ENCODE data around the gene DACT1.

DNA sequence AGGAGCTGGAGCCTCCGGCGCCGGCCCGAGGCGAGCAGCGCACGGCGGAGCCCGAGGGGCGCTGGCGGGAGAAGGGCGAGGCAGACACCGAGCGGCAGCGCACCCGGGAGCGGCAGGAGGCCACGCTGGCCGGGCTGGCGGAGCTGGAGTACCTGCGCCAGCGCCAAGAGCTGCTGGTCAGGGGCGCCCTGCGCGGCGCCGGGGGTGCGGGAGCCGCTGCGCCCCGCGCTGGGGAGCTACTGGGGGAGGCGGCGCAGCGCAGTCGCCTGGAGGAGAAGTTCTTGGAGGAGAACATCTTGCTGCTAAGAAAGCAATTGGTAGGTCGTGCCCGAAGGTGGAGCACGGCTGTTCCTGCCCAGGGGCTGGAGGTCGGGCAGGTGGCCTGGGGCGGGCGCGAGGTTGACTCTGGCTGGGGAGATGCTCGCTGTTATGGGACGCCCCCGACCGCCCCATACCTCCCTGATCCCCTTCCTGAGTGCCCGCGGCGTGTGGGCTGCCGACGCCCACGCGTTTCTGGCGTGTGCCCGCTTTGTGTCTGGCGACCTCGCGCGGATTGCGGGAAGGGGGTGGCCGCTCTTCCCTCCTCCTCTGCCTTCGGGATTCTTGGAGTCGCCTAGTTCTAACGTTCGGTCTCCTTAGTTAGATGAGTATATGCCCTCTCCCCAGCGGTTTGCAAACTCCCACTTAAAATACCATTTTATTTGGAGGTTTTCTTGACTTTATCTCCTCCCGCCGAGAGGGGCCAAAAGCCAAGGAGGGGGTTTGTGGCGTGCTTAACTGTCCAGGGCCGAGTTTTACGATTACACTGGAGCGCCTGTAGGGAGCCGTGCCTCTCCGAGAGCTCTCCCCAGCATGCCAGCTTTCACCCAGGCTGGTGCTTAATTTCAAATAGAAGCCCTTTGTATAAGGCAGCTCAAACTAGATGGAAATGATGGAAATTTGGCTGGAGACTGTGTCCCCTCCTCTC lies 752 bp downstream of the DACT1 start:
- TF ChIP-seq, protein P1, sequence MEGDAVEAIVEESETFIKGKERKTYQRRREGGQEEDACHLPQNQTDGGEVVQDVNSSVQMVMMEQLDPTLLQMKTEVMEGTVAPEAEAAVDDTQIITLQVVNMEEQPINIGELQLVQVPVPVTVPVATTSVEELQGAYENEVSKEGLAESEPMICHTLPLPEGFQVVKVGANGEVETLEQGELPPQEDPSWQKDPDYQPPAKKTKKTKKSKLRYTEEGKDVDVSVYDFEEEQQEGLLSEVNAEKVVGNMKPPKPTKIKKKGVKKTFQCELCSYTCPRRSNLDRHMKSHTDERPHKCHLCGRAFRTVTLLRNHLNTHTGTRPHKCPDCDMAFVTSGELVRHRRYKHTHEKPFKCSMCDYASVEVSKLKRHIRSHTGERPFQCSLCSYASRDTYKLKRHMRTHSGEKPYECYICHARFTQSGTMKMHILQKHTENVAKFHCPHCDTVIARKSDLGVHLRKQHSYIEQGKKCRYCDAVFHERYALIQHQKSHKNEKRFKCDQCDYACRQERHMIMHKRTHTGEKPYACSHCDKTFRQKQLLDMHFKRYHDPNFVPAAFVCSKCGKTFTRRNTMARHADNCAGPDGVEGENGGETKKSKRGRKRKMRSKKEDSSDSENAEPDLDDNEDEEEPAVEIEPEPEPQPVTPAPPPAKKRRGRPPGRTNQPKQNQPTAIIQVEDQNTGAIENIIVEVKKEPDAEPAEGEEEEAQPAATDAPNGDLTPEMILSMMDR (conservative IDR thresholded peaks at IDR 0.05 in 1 of 2, IDR thresholded peaks at IDR 0.05 in 1 of 2; ENCODE audit: low read depth in 1 of 2, low read length in 2 of 2), result no peak
- TF ChIP-seq EZH2 (IDR thresholded peaks at IDR 0.05; ENCODE audit: low read length, missing control alignments), result no peak

All from fibroblast of lung (primary cell).